A549 (cell line): ENCODE data around the gene PEX5. TPM values are rescaled to one million over a fixed set of nuclear protein-coding genes. Genes with fewer than 3 reads are reported as not detected.

ENCODE experiments used
- ATAC-seq, 2 experiments: fragments of 200-7000 bp in 1 of 2; fragments of >200 bp in 1 of 2; cut with Nextera tagmentation in 1 of 2; cut with Tn5 transposase in 1 of 2; 3 replicates each; pipeline versions ENCODE4 v1.8.0 to v1.9.1; 2018 to 2020; ENCODE audit warnings: mild to moderate bottlenecking in 1 of 2, moderate library complexity in 1 of 2
- CTCF ChIA-PET: fragments of 300-600 bp; sonication (Branson Sonifier 250); formaldehyde crosslinking; extraction: SDS; loops from one replicate; lab custom pipeline; 2021; ENCODE audit warnings: antibody characterized with exemption, inconsistent platforms; lab: Yijun Ruan, JAX
- POLR2A ChIA-PET: fragments of 350-600 bp; formaldehyde crosslinking; extraction: SDS; loops from one replicate; lab custom pipeline; 2021; ENCODE audit warnings: antibody characterized with exemption, inconsistent platforms; lab: Yijun Ruan, JAX
- DNase-seq, 2 experiments: peaks; one replicate each; pipeline versions ENCODE4 v3.0.0 to v3.0.0-alpha.2; 2011 to 2016; ENCODE audit warnings: low read depth in 1 of 2, low spot score in 1 of 2
- FAIRE-seq: peaks from 2 replicates; lab custom pipeline; 2011; peaks lifted over from hg19 to GRCh38; lab: Jason Lieb, UNC
- H3K27ac ChIP-seq, 2 experiments: fragments of >200 bp; sonication (Bioruptor Twin); formaldehyde crosslinking; 3 replicates each; pipeline ENCODE4 v1.5.1; 2016 to 2017
- H3K4me1 ChIP-seq: fragments of >200 bp; sonication (Bioruptor Twin); formaldehyde crosslinking; 3 replicates; pipeline ENCODE4 v1.6.1; 2016
- H3K4me2 ChIP-seq: fragments of >200 bp; sonication (Bioruptor Twin); formaldehyde crosslinking; 3 replicates; pipeline ENCODE4 v1.6.1; 2016
- H3K4me3 ChIP-seq: fragments of >200 bp; sonication (Bioruptor Twin); formaldehyde crosslinking; 3 replicates; pipeline ENCODE4 v1.5.1; 2016
- H3K9me3 ChIP-seq: fragments of >200 bp; sonication (Bioruptor Twin); formaldehyde crosslinking; 3 replicates; pipeline ENCODE4 v1.6.1; 2016
- CBX2 ChIP-seq: fragments of 200-600 bp; sonication (generic); IDR thresholded peaks from 2 replicates; pipeline ENCODE4 v1.6.1; 2016; ENCODE audit warnings: low read depth, mild to moderate bottlenecking, borderline replicate concordance
- CHD2 ChIP-seq: fragments of 150-350 bp; IDR thresholded peaks from 2 replicates; pipeline ENCODE4 v1.6.1; 2014; ENCODE audit warnings: low read length; ENCODE audit not compliant: partially characterized antibody
- EHF ChIP-seq: fragments of 250-450 bp; sonication (Bioruptor Pico); IDR thresholded peaks from 2 replicates; pipeline ENCODE4 v1.5.0; 2020; ENCODE audit warnings: mild to moderate bottlenecking
- EHMT2 ChIP-seq: fragments of 200-600 bp; sonication (generic); IDR thresholded peaks from 2 replicates; pipeline ENCODE4 v1.6.1; 2016; ENCODE audit warnings: antibody characterized with exemption, low read depth, mild to moderate bottlenecking, moderate library complexity
- EP300 ChIP-seq, 2 experiments: fragments of >200 bp; sonication (Bioruptor Twin); formaldehyde crosslinking; IDR thresholded peaks; 2 replicates in 1 of 2; 3 replicates in 1 of 2; pipeline ENCODE4 v1.6.1; 2016 to 2017
- FOSB ChIP-seq: fragments of 250-450 bp; sonication (Bioruptor Pico); IDR thresholded peaks from 2 replicates; pipeline ENCODE4 v1.5.0; 2020; ENCODE audit warnings: mild to moderate bottlenecking, moderate library complexity
- FOSL2 ChIP-seq, 2 experiments: fragments of 450-650 bp in 1 of 2; fragments of >200 bp in 1 of 2; sonication (Bioruptor Twin) in 1 of 2; formaldehyde crosslinking; IDR thresholded peaks; 2 replicates each; pipeline versions ENCODE4 v1.5.0 to v1.6.1; 2016 to 2020; ENCODE audit warnings: mild to moderate bottlenecking in 1 of 2, moderate library complexity in 1 of 2
- HDAC2 ChIP-seq: fragments of 200-600 bp; sonication (generic); IDR thresholded peaks from 2 replicates; pipeline ENCODE4 v1.6.1; 2016
- HOXB13 ChIP-seq: fragments of 250-450 bp; sonication (Bioruptor Pico); IDR thresholded peaks from 2 replicates; pipeline ENCODE4 v1.5.0; 2020; ENCODE audit warnings: low read depth, mild to moderate bottlenecking, moderate library complexity
- JUN ChIP-seq, 2 experiments: fragments of >200 bp; sonication (Bioruptor Twin); formaldehyde crosslinking; IDR thresholded peaks; 2 replicates in 1 of 2; 3 replicates in 1 of 2; pipeline ENCODE4 v1.6.1; 2016 to 2017
- KDM5A ChIP-seq: fragments of 200-600 bp; sonication (generic); IDR thresholded peaks from 2 replicates; pipeline ENCODE4 v1.6.1; 2016; ENCODE audit warnings: antibody characterized with exemption, mild to moderate bottlenecking
- MAFK ChIP-seq: fragments of 450-650 bp; IDR thresholded peaks from 2 replicates; pipeline ENCODE4 v1.6.1; 2014; ENCODE audit not compliant: partially characterized antibody
- PHF8 ChIP-seq: fragments of 200-600 bp; sonication (generic); IDR thresholded peaks from 2 replicates; pipeline ENCODE4 v1.6.1; 2016; ENCODE audit warnings: low read depth, mild to moderate bottlenecking, antibody characterized with exemption, moderate library complexity, borderline replicate concordance
- POLR2A ChIP-seq: IDR thresholded peaks from 2 replicates; pipeline ENCODE4 v1.6.1; 2012; ENCODE audit warnings: mild to moderate bottlenecking, low read length
- POLR2AphosphoS2 ChIP-seq: conservative IDR thresholded peaks from 2 replicates; pipeline ENCODE4 v1.6.1; 2012; ENCODE audit warnings: low read length, improper control_type of control experiment, inconsistent platforms
- RAD21 ChIP-seq, 2 experiments: fragments of >200 bp in 1 of 2; sonication (Bioruptor Twin) in 1 of 2; formaldehyde crosslinking in 1 of 2; IDR thresholded peaks in 1 of 2; conservative IDR thresholded peaks in 1 of 2; 2 replicates in 1 of 2; 3 replicates in 1 of 2; pipeline ENCODE4 v1.6.1; 2012 to 2018; ENCODE audit warnings: inconsistent platforms in 1 of 2
- RARB ChIP-seq: fragments of 250-450 bp; sonication (Bioruptor Pico); IDR thresholded peaks from 2 replicates; pipeline ENCODE4 v1.8.0; 2021; ENCODE audit warnings: mild to moderate bottlenecking, moderate library complexity
- RFX5 ChIP-seq: fragments of 450-650 bp; IDR thresholded peaks from 2 replicates; pipeline ENCODE4 v1.7.1; 2014; ENCODE audit warnings: antibody characterized with exemption, mild to moderate bottlenecking, moderate library complexity
- RNF2 ChIP-seq: fragments of 200-600 bp; sonication (generic); IDR thresholded peaks from 2 replicates; pipeline ENCODE4 v1.6.1; 2016; ENCODE audit warnings: low read depth, mild to moderate bottlenecking, antibody characterized with exemption, moderate library complexity, borderline replicate concordance
- SMC3 ChIP-seq: fragments of >200 bp; sonication (Bioruptor Twin); formaldehyde crosslinking; IDR thresholded peaks from 3 replicates; pipeline ENCODE4 v1.6.1; 2018; ENCODE audit warnings: inconsistent platforms
- TP53 ChIP-seq: fragments of 250-450 bp; sonication (Bioruptor Pico); IDR thresholded peaks from 2 replicates; pipeline ENCODE4 v1.5.0; 2021; ENCODE audit warnings: mild to moderate bottlenecking, moderate library complexity
- ZNF302 ChIP-seq: fragments of 250-450 bp; sonication (Bioruptor Pico); IDR thresholded peaks from 2 replicates; pipeline ENCODE4 v1.9.0; 2021; ENCODE audit warnings: inconsistent platforms, mild to moderate bottlenecking, moderate library complexity
- WGBS: methylation state at CpG from one replicate; pipeline ENCODE4 v1.1.6; 2017; ENCODE audit errors: missing lambda C conversion rate; 5-methylcytosine and 5-hydroxymethylcytosine counted together
- polyA plus RNA-seq, 4 experiments: library from polyadenylated mRNA; depleted of rRNA in 3 of 4; stranded (reverse); fragments of >200 nt; fragmentation: RNase III in 1 of 4; extraction: RNeasy Plus Mini Kit Qiagen cat#74134 plus additional on column Dnase treatment in 1 of 4; gene quantifications; 2 replicates in 3 of 4; 3 replicates in 1 of 4; pipeline ENCODE4 v1.2.3, GENCODE V29; 2011 to 2017
- TF ChIP-seq, protein P1 (sequence below): fragments of 150-350 bp; IDR thresholded peaks from 2 replicates; pipeline ENCODE4 v1.6.1; 2014; ENCODE audit warnings: low read depth, mild to moderate bottlenecking, low read length
- TF ChIP-seq, protein P2 (sequence below): IDR thresholded peaks from 2 replicates; pipeline ENCODE4 v1.6.1; 2012
- TF ChIP-seq, protein P3 (sequence below): fragments of 450-650 bp; IDR thresholded peaks from 2 replicates; pipeline ENCODE4 v1.6.1; 2014; ENCODE audit warnings: antibody characterized with exemption

The PEX5 gene
- polyA plus RNA-seq, 2 of the 4 experiments (the other 2 are of a cell fraction) = 21.5 to 31.5 TPM

DNA sequence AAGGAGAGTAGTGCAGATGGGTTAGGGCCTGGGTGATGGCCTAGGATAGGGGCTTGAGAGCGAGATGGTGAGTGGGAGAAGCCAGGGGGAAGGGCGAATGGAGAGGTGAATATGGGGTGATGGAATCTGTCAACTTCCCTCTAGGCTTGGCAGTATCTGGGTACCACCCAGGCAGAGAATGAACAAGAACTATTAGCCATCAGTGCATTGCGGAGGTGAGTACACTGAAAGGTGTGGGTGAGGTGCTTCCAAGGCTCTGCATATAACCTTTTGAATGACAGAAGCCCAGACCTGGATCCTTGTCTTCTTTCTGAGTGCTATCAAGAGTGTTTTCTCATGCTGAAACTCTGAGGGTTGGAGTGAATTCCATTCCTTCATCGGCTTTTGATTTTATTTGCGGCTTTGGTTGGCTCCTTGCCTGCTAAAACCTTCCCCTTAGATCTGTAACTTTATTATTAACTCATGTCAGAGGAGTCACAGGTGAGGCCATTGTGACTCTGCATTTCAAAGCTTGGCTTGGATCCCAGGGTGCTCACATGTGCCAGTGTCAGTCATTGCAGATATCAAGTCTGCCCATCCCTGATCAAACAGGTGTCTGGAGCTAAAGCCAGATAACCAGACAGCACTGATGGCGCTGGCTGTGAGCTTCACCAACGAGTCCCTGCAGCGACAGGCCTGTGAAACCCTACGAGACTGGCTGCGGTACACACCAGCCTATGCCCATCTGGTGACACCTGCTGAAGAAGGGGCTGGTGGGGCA is 18.6 kb downstream of the PEX5 start:
- POLR2A ChIA-PET = no interaction called here
- CTCF ChIA-PET = interaction anchor here (1.0 to 6.1 kb wide), 4 partner anchors 12 to 252 kb away, joined by 3 to 29 read pairs (median 13); no protein-coding TSS in a partner anchor
- Histone ChIP-seq H3K4me2 (no peak overlapping the region), H3K4me1 (no peaks in the 10 kb centered on the region), H3K9me3 (peaks cover 8% of the 10 kb centered on the region; the same call in 2 of the 3 replicates), H3K27ac (no peak overlapping the region), H3K4me3 (no peak overlapping the region)
- DNase-seq (no peak), FAIRE-seq (no peak), ATAC-seq (no peak)
- TF ChIP-seq CBX2 = no peak
- no peak for TF ChIP-seq FOSB (CRISPR knock-in tag)
- TF ChIP-seq, protein P1, sequence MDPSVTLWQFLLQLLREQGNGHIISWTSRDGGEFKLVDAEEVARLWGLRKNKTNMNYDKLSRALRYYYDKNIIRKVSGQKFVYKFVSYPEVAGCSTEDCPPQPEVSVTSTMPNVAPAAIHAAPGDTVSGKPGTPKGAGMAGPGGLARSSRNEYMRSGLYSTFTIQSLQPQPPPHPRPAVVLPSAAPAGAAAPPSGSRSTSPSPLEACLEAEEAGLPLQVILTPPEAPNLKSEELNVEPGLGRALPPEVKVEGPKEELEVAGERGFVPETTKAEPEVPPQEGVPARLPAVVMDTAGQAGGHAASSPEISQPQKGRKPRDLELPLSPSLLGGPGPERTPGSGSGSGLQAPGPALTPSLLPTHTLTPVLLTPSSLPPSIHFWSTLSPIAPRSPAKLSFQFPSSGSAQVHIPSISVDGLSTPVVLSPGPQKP = no peak
- no peak for TF ChIP-seq TP53
- no peak for TF ChIP-seq HOXB13 (CRISPR knock-in tag)
- no peak for TF ChIP-seq POLR2AphosphoS2
- no peak for TF ChIP-seq RFX5
- 92% methylated on average over 10 of the region's 10 CpGs for WGBS

DNA sequence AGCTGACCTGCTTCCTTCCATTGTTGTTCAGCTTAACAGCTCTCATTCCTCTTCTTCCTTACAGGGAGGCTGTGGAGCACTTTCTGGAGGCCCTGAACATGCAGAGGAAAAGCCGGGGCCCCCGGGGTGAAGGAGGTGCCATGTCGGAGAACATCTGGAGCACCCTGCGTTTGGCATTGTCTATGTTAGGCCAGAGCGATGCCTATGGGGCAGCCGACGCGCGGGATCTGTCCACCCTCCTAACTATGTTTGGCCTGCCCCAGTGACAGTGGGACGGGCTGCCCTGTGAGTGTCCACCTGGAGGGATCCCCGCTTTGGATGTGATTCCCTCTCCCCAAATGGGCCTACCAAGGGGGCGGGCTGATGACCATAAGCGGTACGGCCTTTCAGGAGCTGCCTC is 20.5 kb downstream of the PEX5 start:
- FAIRE-seq = no peak
- WGBS = 97% methylated on average over 11 of the region's 14 CpGs
- TF ChIP-seq RAD21 (conservative IDR thresholded peaks at IDR 0.05 in 1 of 2, IDR thresholded peaks at IDR 0.05 in 1 of 2) = no peak
- no peak for TF ChIP-seq JUN (IDR thresholded peaks at IDR 0.05)
- no peak for TF ChIP-seq MAFK
- no peak for TF ChIP-seq RFX5
- no peak for TF ChIP-seq FOSL2 (IDR thresholded peaks at IDR 0.05)
- no peak for TF ChIP-seq FOSL2 (CRISPR knock-in tag; IDR thresholded peaks at IDR 0.05)
- TF ChIP-seq RNF2 = no peak
- TF ChIP-seq, protein P2, sequence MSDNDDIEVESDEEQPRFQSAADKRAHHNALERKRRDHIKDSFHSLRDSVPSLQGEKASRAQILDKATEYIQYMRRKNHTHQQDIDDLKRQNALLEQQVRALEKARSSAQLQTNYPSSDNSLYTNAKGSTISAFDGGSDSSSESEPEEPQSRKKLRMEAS = no peak
- TF ChIP-seq PHF8 = no peak
- no peak for TF ChIP-seq CHD2
- no peak for TF ChIP-seq EP300 (IDR thresholded peaks at IDR 0.05)
- no peak for TF ChIP-seq POLR2A
- no peak for TF ChIP-seq SMC3
- no peak for TF ChIP-seq EHMT2
- no peak for TF ChIP-seq HDAC2
- TF ChIP-seq KDM5A = no peak
- no peak for TF ChIP-seq EHF (CRISPR knock-in tag)
- TF ChIP-seq POLR2AphosphoS2 = no peak
- TF ChIP-seq RARB (CRISPR knock-in tag) = no peak
- TF ChIP-seq ZNF302 (CRISPR knock-in tag) = no peak
- TF ChIP-seq, protein P3, sequence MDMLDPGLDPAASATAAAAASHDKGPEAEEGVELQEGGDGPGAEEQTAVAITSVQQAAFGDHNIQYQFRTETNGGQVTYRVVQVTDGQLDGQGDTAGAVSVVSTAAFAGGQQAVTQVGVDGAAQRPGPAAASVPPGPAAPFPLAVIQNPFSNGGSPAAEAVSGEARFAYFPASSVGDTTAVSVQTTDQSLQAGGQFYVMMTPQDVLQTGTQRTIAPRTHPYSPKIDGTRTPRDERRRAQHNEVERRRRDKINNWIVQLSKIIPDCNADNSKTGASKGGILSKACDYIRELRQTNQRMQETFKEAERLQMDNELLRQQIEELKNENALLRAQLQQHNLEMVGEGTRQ = no peak
- no peaks in the 10 kb centered on the region for H3K4me1 ChIP-seq
- no peak for ATAC-seq
- ChIA-PET CTCF (interaction anchor here (1.2 to 6.1 kb wide), 3 partner anchors 10 to 250 kb away, joined by 3 to 29 read pairs (median 21); no protein-coding TSS in a partner anchor), POLR2A (no interaction called here)
- no peak for DNase-seq
- peaks cover 8% of the 10 kb centered on the region; the same call in 2 of the 3 replicates for H3K9me3 ChIP-seq
- no peak overlapping the region for H3K27ac ChIP-seq
- no peak overlapping the region for H3K4me2 ChIP-seq
- no peak overlapping the region for H3K4me3 ChIP-seq
